Glutamatergic neuron (in vitro differentiated cells): ENCODE results near the gene GJB5. TPM values are rescaled to one million over a fixed set of nuclear protein-coding genes. Genes with fewer than 3 reads are reported as not detected.

Experiments
- DNase-seq: peaks from one replicate; pipeline ENCODE4 v3.0.0; 2022
- H3K27ac Mint-ChIP-seq: one replicate; pipeline ENCODE4 v1.8.0; 2020; ENCODE audit warnings: mild to moderate bottlenecking, mixed read lengths, inconsistent platforms; ENCODE audit not compliant: unreplicated experiment
- H3K27me3 Mint-ChIP-seq: one replicate; pipeline ENCODE4 v1.8.0; 2020; ENCODE audit warnings: mild to moderate bottlenecking, moderate library complexity, mixed read lengths, inconsistent platforms; ENCODE audit not compliant: unreplicated experiment
- H3K36me3 Mint-ChIP-seq: one replicate; pipeline ENCODE4 v1.8.0; 2020; ENCODE audit warnings: mild to moderate bottlenecking, mixed read lengths, inconsistent platforms; ENCODE audit not compliant: unreplicated experiment
- H3K4me1 Mint-ChIP-seq: one replicate; pipeline ENCODE4 v1.8.0; 2020; ENCODE audit warnings: mild to moderate bottlenecking, low read depth, mixed read lengths, inconsistent platforms; ENCODE audit not compliant: unreplicated experiment
- H3K4me3 Mint-ChIP-seq: one replicate; pipeline ENCODE4 v1.8.0; 2020; ENCODE audit warnings: mild to moderate bottlenecking, mixed read lengths, inconsistent platforms; ENCODE audit not compliant: unreplicated experiment
- H3K9me3 Mint-ChIP-seq: one replicate; pipeline ENCODE4 v1.8.0; 2020; ENCODE audit warnings: mild to moderate bottlenecking, moderate library complexity, mixed read lengths, inconsistent platforms; ENCODE audit not compliant: unreplicated experiment
- CTCF ChIP-seq: fragments of 200-600 bp; sonication (generic); IDR thresholded peaks from one replicate; pipeline ENCODE4 v1.5.0; 2021; ENCODE audit not compliant: partially characterized antibody, unreplicated experiment
- total RNA-seq: library from RNA; stranded (reverse); fragmentation: NEBNext Ultra II Directional; extraction: Animal tissue kit (Norgen Biotek cat#: 25700); gene quantifications from one replicate; pipeline ENCODE4 v1.2.1, GENCODE V29; 2021; ENCODE audit not compliant: unreplicated experiment

Gene GJB5
- total RNA-seq, 1 donor from 2014 or later: not detected

GRCh38 chr1:34777519-34778321, 22.9 kb downstream of the GJB5 start:
- H3K9me3 Mint-ChIP-seq: no peaks in the 10 kb centered on the region
- H3K36me3 Mint-ChIP-seq: no peaks in the 10 kb centered on the region
- no peak for DNase-seq
- no peak overlapping the region for H3K4me3 Mint-ChIP-seq
- peaks cover 13% of the 10 kb centered on the region for H3K27me3 Mint-ChIP-seq
- no peaks in the 10 kb centered on the region for H3K4me1 Mint-ChIP-seq
- no peak for TF ChIP-seq CTCF
- H3K27ac Mint-ChIP-seq: no peak overlapping the region

GRCh38 chr1:34778381-34778780, 23.5 kb downstream of the GJB5 start:
- TF ChIP-seq CTCF: no peak
- Mint-ChIP-seq H3K4me3 (no peak overlapping the region), H3K9me3 (no peaks in the 10 kb centered on the region), H3K27ac (no peak overlapping the region), H3K27me3 (peaks cover 14% of the 10 kb centered on the region), H3K36me3 (no peaks in the 10 kb centered on the region), H3K4me1 (no peaks in the 10 kb centered on the region)
- DNase-seq: no peak

- Mint-ChIP-seq H3K4me1 (no peaks in the 10 kb centered on the region), H3K4me3 (no peak overlapping the region), H3K36me3 (no peaks in the 10 kb centered on the region), H3K9me3 (no peaks in the 10 kb centered on the region), H3K27ac (no peak overlapping the region), H3K27me3 (peaks cover 16% of the 10 kb centered on the region)
- TF ChIP-seq CTCF: no peak
- DNase-seq: no peak
Measured at GRCh38 chr1:34779005-34779404, 24.2 kb downstream of the GJB5 start.

- Mint-ChIP-seq H3K4me1 (no peaks in the 10 kb centered on the region), H3K9me3 (no peaks in the 10 kb centered on the region), H3K27ac (no peak overlapping the region), H3K4me3 (no peak overlapping the region), H3K27me3 (peaks cover 16% of the 10 kb centered on the region), H3K36me3 (no peaks in the 10 kb centered on the region)
- DNase-seq: no peak
- no peak for TF ChIP-seq CTCF
Measured at GRCh38 chr1:34779526-34779925, 24.7 kb downstream of the GJB5 start.

- no peaks in the 10 kb centered on the region for H3K36me3 Mint-ChIP-seq
- DNase-seq: no peak
- H3K27ac Mint-ChIP-seq: no peak overlapping the region
- no peaks in the 10 kb centered on the region for H3K4me1 Mint-ChIP-seq
- no peak overlapping the region for H3K4me3 Mint-ChIP-seq
- H3K27me3 Mint-ChIP-seq: peaks cover 16% of the 10 kb centered on the region
- H3K9me3 Mint-ChIP-seq: no peaks in the 10 kb centered on the region
- TF ChIP-seq CTCF: no peak
Measured at GRCh38 chr1:34779962-34780361, 25.1 kb downstream of the GJB5 start.
